Smooth muscle cell (in vitro differentiated cells): ENCODE measurements around the gene ADCY6. TPM values are rescaled to one million over a fixed set of nuclear protein-coding genes. Genes with fewer than 3 reads are reported as not detected.
A peak's percentile ranks its signal among the peaks of the same experiment; 100 is the strongest.

Source experiments
- DNase-seq: peaks from one replicate; lab custom pipeline; 2025; ENCODE audit not compliant: unreplicated experiment; lab: John Stamatoyannopoulos, UW
- H2AFZ ChIP-seq: fragments of 200-600 bp; sonication (generic); 2 replicates; pipeline ENCODE4 v1.6.0; 2016; ENCODE audit warnings: antibody characterized with exemption, low read depth, mild to moderate bottlenecking
- H3F3A ChIP-seq: fragments of 200-600 bp; sonication (generic); 2 replicates; pipeline ENCODE4 v1.6.0; 2017; ENCODE audit warnings: antibody characterized with exemption, low read depth
- H3K27ac ChIP-seq: fragments of 200-600 bp; sonication (generic); 2 replicates; pipeline ENCODE4 v1.5.1; 2016; ENCODE audit warnings: low read depth, mild to moderate bottlenecking
- H3K27me3 ChIP-seq: fragments of 200-600 bp; sonication (generic); 2 replicates; pipeline ENCODE4 v1.6.1; 2016; ENCODE audit warnings: low read depth, mild to moderate bottlenecking
- H3K36me3 ChIP-seq: fragments of 200-600 bp; sonication (generic); 2 replicates; pipeline ENCODE4 v1.5.1; 2016; ENCODE audit warnings: low read depth
- H3K4me1 ChIP-seq: fragments of 200-600 bp; sonication (generic); 2 replicates; pipeline ENCODE4 v1.5.1; 2016; ENCODE audit warnings: low read depth
- H3K4me2 ChIP-seq: fragments of 200-600 bp; sonication (generic); 2 replicates; pipeline ENCODE4 v1.6.0; 2016; ENCODE audit warnings: mild to moderate bottlenecking
- H3K4me3 ChIP-seq: fragments of 200-600 bp; sonication (generic); 2 replicates; pipeline ENCODE4 v1.5.1; 2016; ENCODE audit warnings: mild to moderate bottlenecking
- H3K79me2 ChIP-seq: fragments of 200-600 bp; sonication (generic); 2 replicates; pipeline ENCODE4 v1.6.0; 2016; ENCODE audit warnings: low read depth, mild to moderate bottlenecking
- H3K9ac ChIP-seq: fragments of 200-600 bp; sonication (generic); 2 replicates; pipeline ENCODE4 v1.6.0; 2016; ENCODE audit warnings: low read depth
- H3K9me3 ChIP-seq: fragments of 200-600 bp; sonication (generic); replicated peaks from 2 replicates; pipeline ENCODE4 v1.5.1; 2016; ENCODE audit warnings: low read depth
- H4K20me1 ChIP-seq: fragments of 200-600 bp; sonication (generic); 2 replicates; pipeline ENCODE4 v1.6.0; 2016; ENCODE audit warnings: low read depth
- CTCF ChIP-seq: fragments of 200-600 bp; sonication (generic); IDR thresholded peaks from 2 replicates; pipeline ENCODE4 v1.5.1; 2017; ENCODE audit warnings: borderline replicate concordance, mild to moderate bottlenecking, antibody characterized with exemption; ENCODE audit not compliant: insufficient read depth, poor library complexity, severe bottlenecking
- WGBS: methylation state at CpG from one replicate; pipeline ENCODE4 v1.1.7; 2016; ENCODE audit warnings: low lambda C conversion rate; 5-methylcytosine and 5-hydroxymethylcytosine counted together
- polyA plus RNA-seq: library from polyadenylated mRNA; unstranded; fragments of >200 nt; fragmentation: Nextera tagmentation; extraction: Ambion mirVana; gene quantifications from 2 replicates; pipeline ENCODE4 v1.2.1, GENCODE V29; 2016
- total RNA-seq: library from RNA; depleted of rRNA; stranded (reverse); fragments of >200 nt; gene quantifications from 2 replicates; pipeline ENCODE4 v1.2.3, GENCODE V29; 2014

The ADCY6 gene
- 23.4 and 31.0 TPM in 2 replicates for total RNA-seq
- 18.8 and 21.5 TPM in 2 replicates for polyA plus RNA-seq

DNA sequence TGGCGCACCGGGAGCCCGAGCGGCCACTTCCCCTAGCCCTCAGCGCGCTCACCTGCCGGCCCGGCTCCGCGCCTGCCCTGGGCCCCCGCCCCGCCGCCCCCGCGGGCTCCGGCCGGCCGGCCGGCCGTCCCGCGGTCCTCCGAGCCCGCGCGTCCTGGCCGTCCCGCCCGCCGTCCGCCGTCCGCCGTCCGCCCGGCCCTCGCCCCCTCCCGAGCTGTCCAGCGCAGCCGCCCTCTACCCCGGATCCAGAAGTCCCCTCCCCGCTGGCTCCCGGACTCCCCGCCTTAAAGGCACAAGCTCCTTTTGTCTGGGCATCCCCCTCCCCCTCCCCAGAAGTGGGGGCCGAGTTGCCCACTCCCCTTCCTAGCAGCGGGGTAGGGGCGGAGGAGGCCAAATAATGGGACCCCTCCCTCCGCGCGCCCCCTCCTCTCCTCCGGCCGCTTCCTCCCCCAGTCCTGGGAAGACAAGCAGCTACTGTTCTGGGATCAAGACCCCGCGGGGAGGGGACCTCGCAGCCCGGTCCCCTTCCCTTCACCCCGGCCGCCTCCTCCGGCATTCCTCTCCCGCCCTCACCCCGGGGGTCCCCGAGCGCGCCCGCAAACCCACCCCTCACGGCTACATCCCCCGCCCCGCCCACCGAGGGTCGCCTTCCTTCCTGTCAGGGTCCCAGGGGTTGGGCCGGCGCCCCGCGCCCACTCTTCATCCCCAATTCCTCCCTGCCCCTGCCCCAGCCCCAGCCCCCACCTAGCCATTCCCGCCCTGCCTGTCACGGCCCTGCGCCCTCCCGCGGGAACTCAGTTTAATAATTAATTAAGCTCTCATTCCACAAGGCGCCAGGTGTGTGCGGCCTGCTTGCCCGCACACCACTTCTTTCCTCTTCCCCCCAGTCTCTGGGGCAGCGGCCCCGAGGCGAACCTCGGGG is at the start of gene ADCY6:
ADCY6 (minus strand) TSS at position 236 of the 922 bp plus-strand sequence. CDS start 5,655 bp downstream, outside the sequence.
- Histone ChIP-seq H4K20me1 (peaks cover 38% of the 10 kb centered on the region), H3K4me1 (peaks cover 21% of the 10 kb centered on the region), H3K79me2 (peaks cover 37% of the 10 kb centered on the region), H3F3A (no peaks in the 10 kb centered on the region), H3K4me2 (peak within 1 kb of the TSS; percentile 97), H3K36me3 (no peaks in the 10 kb centered on the region), H3K9ac (peak within 1 kb of the TSS; percentile 77), H3K4me3 (peak within 1 kb of the TSS; percentile 96), H3K27ac (no peak within 1 kb of the TSS), H2AFZ (peak within 1 kb of the TSS; percentile 95), H3K27me3 (no peaks in the 10 kb centered on the region), H3K9me3 (no peaks in the 10 kb centered on the region)
- peak; percentile 35 for DNase-seq
- no peak for TF ChIP-seq CTCF
- WGBS: under 1% methylated on average over 13 of the region's 86 CpGs

- no peaks in the 10 kb centered on the region for H3F3A ChIP-seq
- H3K9ac ChIP-seq: no peak overlapping the region
- H4K20me1 ChIP-seq: no peaks in the 10 kb centered on the region
- 96% methylated on average over 4 of the region's 4 CpGs for WGBS
- H3K4me2 ChIP-seq: no peak overlapping the region
- no peak overlapping the region for H3K27ac ChIP-seq
- no peak for TF ChIP-seq CTCF
- no peaks in the 10 kb centered on the region for H3K79me2 ChIP-seq
- no peaks in the 10 kb centered on the region for H3K9me3 ChIP-seq
- H2AFZ ChIP-seq: no peak overlapping the region
- H3K36me3 ChIP-seq: peaks cover 32% of the 10 kb centered on the region
- H3K27me3 ChIP-seq: no peaks in the 10 kb centered on the region
- no peak for DNase-seq
- no peaks in the 10 kb centered on the region for H3K4me1 ChIP-seq
- H3K4me3 ChIP-seq: no peak overlapping the region
Observed at GRCh38 chr12:48838048-48838447, 49.2 kb upstream of the ADCY6 start.

DNA sequence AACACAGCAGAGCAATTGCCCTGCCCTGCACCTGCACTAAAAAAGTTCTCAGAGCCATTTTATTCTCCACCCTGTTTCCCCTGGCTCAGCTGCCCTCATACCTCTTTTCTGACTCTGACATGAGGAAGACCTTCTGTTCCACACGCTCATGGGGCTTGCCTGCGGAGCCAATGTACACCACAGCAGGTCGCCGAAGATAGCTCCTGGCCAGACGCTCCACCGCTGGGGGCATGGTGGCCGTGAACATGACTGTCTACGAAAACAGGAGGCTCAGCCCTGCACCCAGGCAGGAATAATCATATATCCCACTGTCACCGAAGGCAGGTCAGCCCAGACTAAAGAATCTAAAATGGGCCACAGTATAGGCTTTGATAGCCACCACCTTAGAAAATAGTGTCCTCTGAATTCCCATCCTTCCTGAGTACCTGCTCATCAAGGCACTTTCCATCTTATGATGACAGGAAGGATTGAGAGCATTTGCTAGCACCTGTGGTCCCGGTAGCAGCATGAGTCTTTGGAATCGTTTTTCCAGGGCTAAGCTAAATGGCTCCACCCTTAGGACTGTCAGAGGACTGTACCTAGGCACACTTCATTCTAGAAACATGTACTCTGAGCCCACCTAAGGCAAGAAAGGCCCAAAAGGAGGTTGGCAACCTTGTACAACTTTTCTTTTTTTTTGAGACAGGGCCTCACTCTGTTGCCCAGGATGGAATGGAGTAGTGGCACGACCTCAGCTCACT is 43.6 kb upstream of the ADCY6 start:
- no peak for DNase-seq
- 97% methylated on average over 12 of the region's 12 CpGs for WGBS
- no peak overlapping the region for H3K9ac ChIP-seq
- H3K27me3 ChIP-seq: no peaks in the 10 kb centered on the region
- TF ChIP-seq CTCF: no peak
- H4K20me1 ChIP-seq: peaks cover 15% of the 10 kb centered on the region
- H3K9me3 ChIP-seq: no peaks in the 10 kb centered on the region
- H2AFZ ChIP-seq: no peak overlapping the region
- H3F3A ChIP-seq: no peaks in the 10 kb centered on the region
- no peak overlapping the region for H3K4me2 ChIP-seq
- no peak overlapping the region for H3K4me3 ChIP-seq
- H3K79me2 ChIP-seq: no peaks in the 10 kb centered on the region
- peaks cover 22% of the 10 kb centered on the region for H3K36me3 ChIP-seq
- no peaks in the 10 kb centered on the region for H3K4me1 ChIP-seq
- H3K27ac ChIP-seq: no peak overlapping the region
